GM21367 (cell line): Measurements from ENCODE around the gene RHBDD3.
"Not testable (repeated sequence)": the region's sequence is repeated elsewhere in the genome, so short reads cannot be mapped to it uniquely, and the experiment has no call there.

Experiments
- ATAC-seq: cut with Tn5 transposase; IDR thresholded peaks from one replicate; pipeline ENCODE4 v1.9.1; 2021; ENCODE audit not compliant: unreplicated experiment

The RHBDD3 gene

GRCh38 chr22:29219409-29219782 is 48.4 kb downstream of the RHBDD3 start:
- not testable (repeated sequence) for ATAC-seq

GRCh38 chr22:29218758-29219408 is 48.9 kb downstream of the RHBDD3 start:
- ATAC-seq, result no peak

- no peak for ATAC-seq
Observed at GRCh38 chr22:29217827-29218757, 49.7 kb downstream of the RHBDD3 start.

GRCh38 chr22:29216873-29217666 is 50.7 kb downstream of the RHBDD3 start:
- no peak for ATAC-seq

- no peak for ATAC-seq
Observed at GRCh38 chr22:29216011-29216872, 51.5 kb downstream of the RHBDD3 start.

- no peak for ATAC-seq
Observed at GRCh38 chr22:29215012-29215860, 52.5 kb downstream of the RHBDD3 start.

GRCh38 chr22:29214232-29214631 is 53.5 kb downstream of the RHBDD3 start:
- no peak for ATAC-seq

- no peak for ATAC-seq
Observed at GRCh38 chr22:29213493-29213892, 54.3 kb downstream of the RHBDD3 start.

- no peak for ATAC-seq
Observed at GRCh38 chr22:29212743-29213142, 55.0 kb downstream of the RHBDD3 start.

GRCh38 chr22:29211466-29211865 is 56.3 kb downstream of the RHBDD3 start:
- no peak for ATAC-seq

- ATAC-seq, result no peak
Observed at GRCh38 chr22:29211066-29211465, 56.7 kb downstream of the RHBDD3 start.
